Parietal lobe (tissue), 1 donor: ENCODE results near the gene OBP2B. TPM values are rescaled to one million over a fixed set of nuclear protein-coding genes. Genes with fewer than 3 reads are reported as not detected.

ENCODE experiments used
- total RNA-seq: library from RNA; depleted of rRNA; stranded (reverse); fragments of >200 nt; gene quantifications from one replicate; pipeline ENCODE4 v1.2.3, GENCODE V29; 2014

OBP2B gene
- not detected for total RNA-seq

GRCh38 chr9:133208880-133209300 lies at the start of gene OBP2B:
Gene OBP2B (minus strand): TSS chr9:133209250. CDS start chr9:133209199, 51 bp downstream.

GRCh38 chr9:133163504-133164172 lies 45.4 kb downstream of the OBP2B start, which contains the start of gene GBGT1:
Gene GBGT1 (minus strand): TSS chr9:133163914. CDS start chr9:133162412, 1,502 bp downstream.

Other genes starting within 250 kb of the OBP2B start
- not detected for gene GFI1B, start 230.6 kb downstream of the OBP2B start, total RNA-seq
- gene GTF3C5, start 178.3 kb downstream of the OBP2B start, total RNA-seq = 49.8 TPM
- 0.31 TPM for gene CEL, start 147.3 kb downstream of the OBP2B start, total RNA-seq
- 196 TPM for gene RALGDS, start 88.0 kb downstream of the OBP2B start, total RNA-seq
- gene GBGT1, start 45.3 kb downstream of the OBP2B start, total RNA-seq = 6.9 TPM
- gene ABO, start 66.0 kb upstream of the OBP2B start, total RNA-seq = not detected
- 17.5 TPM for gene SURF6, start 126.9 kb upstream of the OBP2B start, total RNA-seq
- gene MED22, start 138.9 kb upstream of the OBP2B start, total RNA-seq = 34.4 TPM
- 912 TPM for gene RPL7A, start 139.0 kb upstream of the OBP2B start, total RNA-seq
- gene SURF1, start 147.2 kb upstream of the OBP2B start, total RNA-seq = 10.6 TPM
- 14.1 TPM for gene SURF2, start 147.3 kb upstream of the OBP2B start, total RNA-seq
- gene SURF4, start 166.8 kb upstream of the OBP2B start, total RNA-seq = 66.4 TPM
- gene STKLD1, start 167.1 kb upstream of the OBP2B start, total RNA-seq = 1.6 TPM
- gene REXO4, start 208.8 kb upstream of the OBP2B start, total RNA-seq = 14.7 TPM
- gene ADAMTS13, start 213.1 kb upstream of the OBP2B start, total RNA-seq = 2.5 TPM